GM19099 (cell line): ENCODE results near the gene PPP1R14D.

Experiments used
- POLR2A ChIP-seq: IDR thresholded peaks from 3 replicates; pipeline ENCODE4 v1.6.1; 2011; ENCODE audit warnings: low read depth; ENCODE audit not compliant: insufficient read length; ENCODE audit errors: extremely low read depth

Gene PPP1R14D

DNA sequence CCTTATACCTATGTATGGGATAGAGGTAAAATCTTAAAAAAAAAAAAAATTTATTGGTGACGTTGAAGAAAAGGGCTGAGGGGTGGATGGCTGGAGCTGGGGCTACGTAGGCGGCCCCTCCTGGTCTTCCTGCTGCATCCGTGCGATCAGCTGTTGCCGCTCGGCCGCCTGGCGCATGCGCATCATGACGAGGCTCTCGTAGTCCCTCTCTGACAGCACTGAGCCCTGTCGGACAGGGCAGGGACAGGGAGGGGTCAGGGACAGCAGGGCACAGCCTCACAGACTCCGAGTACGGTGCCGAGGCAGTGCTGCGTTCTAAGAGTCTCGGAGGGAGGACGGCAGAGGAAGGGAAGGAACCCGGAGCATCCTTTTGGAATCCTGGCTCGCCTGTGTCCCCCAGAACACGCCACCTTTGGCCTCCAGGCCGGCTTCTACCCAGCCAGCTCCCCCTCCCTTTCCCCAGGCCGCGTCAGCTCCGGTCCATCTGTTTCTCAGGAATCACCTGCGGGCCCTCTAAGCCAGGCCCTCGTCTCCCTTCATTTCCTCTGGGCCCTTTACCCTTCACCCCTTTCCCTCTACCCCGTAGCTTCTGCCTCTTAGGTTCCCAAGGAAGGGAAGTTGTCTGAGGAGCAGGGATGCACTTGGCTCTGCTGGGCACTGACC is 60.5 kb downstream of the PPP1R14D start:
- TF ChIP-seq POLR2A = no peak

DNA sequence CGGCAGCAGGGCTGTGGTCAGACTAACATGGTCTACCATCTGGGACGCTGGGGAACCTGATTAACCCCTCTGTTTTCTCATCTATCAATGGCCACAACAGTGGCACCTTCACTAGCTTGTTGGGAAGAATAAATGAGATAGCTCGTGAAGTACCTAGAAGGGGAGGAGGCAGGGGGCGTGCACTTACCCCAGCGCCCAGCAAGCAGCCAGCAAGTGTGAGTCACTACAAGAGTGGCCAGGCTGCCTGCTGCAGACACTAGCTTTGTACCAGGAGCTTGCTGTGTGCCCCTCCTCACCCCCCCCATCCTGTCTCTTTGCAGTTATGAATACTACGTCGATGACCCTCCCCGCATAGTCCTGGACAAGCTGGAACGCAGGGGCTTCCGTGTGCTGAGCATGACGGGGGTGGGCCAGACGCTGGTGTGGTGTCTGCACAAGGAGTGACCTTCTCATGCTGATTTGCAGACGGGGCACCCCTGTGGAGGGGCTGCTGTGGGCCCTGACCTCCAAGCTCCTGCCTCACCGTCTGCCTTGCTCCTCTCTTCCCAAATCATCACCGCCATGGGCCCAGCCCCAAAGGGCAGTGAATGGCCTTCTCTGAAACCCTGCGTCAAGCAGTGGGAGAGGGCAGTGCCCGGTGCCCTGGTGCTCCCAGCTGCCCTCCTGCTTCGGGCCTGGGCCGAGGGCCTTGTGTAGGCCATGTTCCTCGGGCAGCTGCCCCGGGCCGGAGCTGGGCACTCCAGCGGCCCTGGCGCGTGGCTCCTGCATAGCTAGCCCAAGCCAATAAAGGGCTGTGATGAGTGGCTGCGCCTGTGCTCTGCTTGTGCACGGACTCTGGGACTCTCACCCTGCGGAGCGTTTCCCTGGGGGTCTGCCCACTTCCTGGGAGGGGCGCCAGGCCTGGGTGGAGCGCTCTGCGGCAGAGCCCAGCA is 61.3 kb downstream of the PPP1R14D start:
- TF ChIP-seq POLR2A = no peak

DNA sequence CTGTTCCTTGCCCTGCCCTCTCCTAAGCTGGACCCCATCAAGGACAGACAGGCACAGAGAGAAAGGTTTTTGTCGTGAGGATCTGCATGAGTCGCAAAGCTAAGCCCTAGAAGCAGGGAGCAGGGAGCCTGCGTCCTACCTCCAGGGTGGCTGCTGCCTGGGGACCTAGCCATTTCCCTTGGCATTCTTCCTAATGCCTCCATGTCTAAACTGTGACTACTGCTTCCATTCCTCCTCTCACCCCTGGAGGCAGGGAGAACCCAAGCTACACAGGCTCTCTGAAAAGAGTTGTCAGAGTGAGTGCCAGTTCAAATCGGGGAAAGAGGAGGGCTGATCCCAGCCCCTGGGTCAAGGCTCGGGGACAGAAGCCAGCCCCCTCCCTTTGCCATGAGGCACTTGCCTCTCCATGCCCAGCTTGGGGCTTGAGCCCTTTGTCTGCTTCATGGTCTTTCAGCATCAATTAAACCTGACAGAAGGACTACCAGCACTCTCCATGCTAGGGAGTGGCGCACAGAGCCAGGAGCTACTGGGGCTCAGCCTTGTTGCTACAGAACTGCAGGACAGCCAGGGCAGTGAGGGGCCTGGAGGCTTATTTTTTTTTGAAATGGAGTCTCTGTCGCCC is 62.2 kb downstream of the PPP1R14D start:
- no peak for TF ChIP-seq POLR2A
